ENCODE data around the gene C20orf204.

The C20orf204 gene

GRCh38 chr20:64042054-64042781, 6.2 kb downstream of the C20orf204 start:
- no peak for DNase-seq (ENCODE audit: low spot score)

- no peak for DNase-seq (ENCODE audit: low spot score)
Observed at GRCh38 chr20:64043768-64044167, 7.8 kb downstream of the C20orf204 start.

GRCh38 chr20:64044484-64045247, 8.7 kb downstream of the C20orf204 start:
- no peak for DNase-seq (ENCODE audit: low spot score)

- DNase-seq (ENCODE audit: low spot score) = no peak
Observed at GRCh38 chr20:64045346-64046011, 9.5 kb downstream of the C20orf204 start.

- DNase-seq (ENCODE audit: low spot score) = no peak
Observed at GRCh38 chr20:64047046-64047389, 11.0 kb downstream of the C20orf204 start.

GRCh38 chr20:64047968-64048401, 12.0 kb downstream of the C20orf204 start:
- DNase-seq (ENCODE audit: low spot score) = no peak

- no peak for DNase-seq (ENCODE audit: low spot score)
Observed at GRCh38 chr20:64048402-64049044, 12.5 kb downstream of the C20orf204 start.

GRCh38 chr20:64049060-64049877, 13.3 kb downstream of the C20orf204 start, which contains the start of gene SOX18:
TSS of gene SOX18 (minus strand) at chr20:64049639. CDS start at chr20:64049516, 123 bp downstream.
- DNase-seq (ENCODE audit: low spot score) = no peak

- DNase-seq (ENCODE audit: low spot score) = no peak
Observed at GRCh38 chr20:64049878-64050260, 13.9 kb downstream of the C20orf204 start.

- DNase-seq (ENCODE audit: low spot score) = no peak
Observed at GRCh38 chr20:64050261-64051032, 14.5 kb downstream of the C20orf204 start.

- no peak for DNase-seq (ENCODE audit: low spot score)
Observed at GRCh38 chr20:64051033-64051452, 15.1 kb downstream of the C20orf204 start.

GRCh38 chr20:64051561-64052325, 15.8 kb downstream of the C20orf204 start:
- DNase-seq (ENCODE audit: low spot score) = no peak

- DNase-seq (ENCODE audit: low spot score) = no peak
Observed at GRCh38 chr20:64052326-64052722, 16.3 kb downstream of the C20orf204 start.

GRCh38 chr20:64052987-64053840, 17.2 kb downstream of the C20orf204 start:
- no peak for DNase-seq (ENCODE audit: low spot score)

- DNase-seq (ENCODE audit: low spot score) = no peak
Observed at GRCh38 chr20:64053841-64054661, 18.1 kb downstream of the C20orf204 start.

GRCh38 chr20:64055396-64055892, 19.5 kb downstream of the C20orf204 start:
- DNase-seq (ENCODE audit: low spot score) = no peak

GRCh38 chr20:64055893-64056638, 20.1 kb downstream of the C20orf204 start:
- no peak for DNase-seq (ENCODE audit: low spot score)
